Neural crest cell (in vitro differentiated cells): ENCODE results near the gene COL8A2. TPM values are rescaled to one million over a fixed set of nuclear protein-coding genes. Genes with fewer than 3 reads are reported as not detected.

Experiments
- DNase-seq: peaks from one replicate; pipeline ENCODE4 v3.0.0; 2021; ENCODE audit warnings: low read depth, mixed read lengths, low spot score
- H3K27ac Mint-ChIP-seq: one replicate; pipeline ENCODE4 v1.8.0; 2021; ENCODE audit warnings: mild to moderate bottlenecking, mixed read lengths; ENCODE audit not compliant: unreplicated experiment
- H3K27me3 Mint-ChIP-seq: 2 replicates; pipeline ENCODE4 v1.8.0; 2021; ENCODE audit warnings: low read depth, mild to moderate bottlenecking, mixed read lengths
- H3K36me3 Mint-ChIP-seq: 2 replicates; pipeline ENCODE4 v1.8.0; 2021; ENCODE audit warnings: low read depth, mild to moderate bottlenecking, mixed read lengths
- H3K4me1 Mint-ChIP-seq: 2 replicates; pipeline ENCODE4 v1.8.0; 2021; ENCODE audit warnings: mixed read lengths
- H3K4me3 Mint-ChIP-seq: one replicate; pipeline ENCODE4 v1.8.0; 2021; ENCODE audit warnings: mild to moderate bottlenecking, mixed read lengths
- H3K9me3 Mint-ChIP-seq: 2 replicates; pipeline ENCODE4 v1.8.0; 2021; ENCODE audit warnings: mixed read lengths
- CTCF ChIP-seq: fragments of 200-600 bp; sonication (generic); conservative IDR thresholded peaks from 2 replicates; pipeline ENCODE4 v1.5.0; 2021; ENCODE audit warnings: antibody characterized with exemption, mild to moderate bottlenecking
- total RNA-seq: library from RNA; stranded (reverse); gene quantifications from 2 replicates; pipeline ENCODE4 v1.2.1, GENCODE V29; 2021

Gene COL8A2
- total RNA-seq, 1 donor from 2014 or later, result 0.09 TPM

GRCh38 chr1:36068866-36069265, 56.2 kb downstream of the COL8A2 start:
- Mint-ChIP-seq H3K9me3 (no peaks in the 10 kb centered on the region), H3K4me3 (no peak overlapping the region), H3K27ac (no peak overlapping the region), H3K27me3 (no peaks in the 10 kb centered on the region), H3K36me3 (no peaks in the 10 kb centered on the region), H3K4me1 (peaks cover 11% of the 10 kb centered on the region)
- no peak for DNase-seq
- TF ChIP-seq CTCF, result no peak

DNA sequence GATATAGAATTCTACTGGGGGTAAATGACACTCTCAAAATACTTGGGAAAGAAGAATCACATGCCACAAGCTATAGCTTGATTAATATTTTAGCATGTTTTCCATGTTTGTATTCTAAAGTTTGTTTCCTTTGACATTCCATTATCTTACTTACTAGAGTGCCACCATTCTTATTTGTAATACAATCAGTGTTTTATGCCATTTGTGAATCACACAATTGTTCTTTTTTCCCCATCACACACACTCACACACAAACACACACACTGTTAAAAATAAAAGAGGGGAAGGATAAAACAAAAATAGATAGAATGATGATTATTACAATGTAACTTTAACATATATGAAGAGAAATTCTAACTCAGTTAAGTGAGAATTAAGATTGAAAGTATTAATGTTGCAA, 57.2 kb downstream of the COL8A2 start:
- H3K9me3 Mint-ChIP-seq, result no peaks in the 10 kb centered on the region
- no peak for TF ChIP-seq CTCF
- DNase-seq, result no peak
- H3K4me1 Mint-ChIP-seq, result peaks cover 10% of the 10 kb centered on the region
- no peak overlapping the region for H3K27ac Mint-ChIP-seq
- no peaks in the 10 kb centered on the region for H3K36me3 Mint-ChIP-seq
- no peak overlapping the region for H3K4me3 Mint-ChIP-seq
- H3K27me3 Mint-ChIP-seq, result no peaks in the 10 kb centered on the region

GRCh38 chr1:36062315-36062714, 62.7 kb downstream of the COL8A2 start:
- Mint-ChIP-seq H3K4me3 (no peak overlapping the region), H3K27ac (no peak overlapping the region), H3K9me3 (no peaks in the 10 kb centered on the region), H3K27me3 (no peaks in the 10 kb centered on the region), H3K36me3 (no peaks in the 10 kb centered on the region), H3K4me1 (no peaks in the 10 kb centered on the region)
- no peak for TF ChIP-seq CTCF
- DNase-seq, result no peak

- TF ChIP-seq CTCF, result no peak
- no peaks in the 10 kb centered on the region for H3K9me3 Mint-ChIP-seq
- DNase-seq, result no peak
- no peaks in the 10 kb centered on the region for H3K36me3 Mint-ChIP-seq
- H3K27ac Mint-ChIP-seq, result no peak overlapping the region
- no peaks in the 10 kb centered on the region for H3K4me1 Mint-ChIP-seq
- H3K27me3 Mint-ChIP-seq, result no peaks in the 10 kb centered on the region
- H3K4me3 Mint-ChIP-seq, result no peak overlapping the region
These were observed 69.3 kb downstream of the COL8A2 start for GRCh38 chr1:36055706-36056105.

DNA sequence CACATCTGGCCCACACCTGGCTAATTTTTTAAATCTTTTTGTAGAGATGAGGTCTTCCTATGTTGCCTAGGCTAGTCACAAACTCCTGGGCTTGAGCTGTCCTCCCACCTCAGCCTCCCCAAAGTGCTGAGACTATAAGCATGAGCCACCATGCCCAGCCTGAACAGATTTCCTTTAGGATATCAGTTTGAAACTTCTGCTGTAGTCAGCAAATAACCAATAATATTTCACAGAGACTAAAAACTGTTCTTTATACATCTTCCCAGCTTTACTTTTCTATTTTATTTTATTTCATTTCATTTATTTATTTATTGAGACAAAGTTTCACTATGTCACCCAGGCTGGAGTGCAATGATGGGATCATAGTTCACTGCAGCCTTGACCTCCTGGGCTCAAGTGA, 71.0 kb downstream of the COL8A2 start:
- Mint-ChIP-seq H3K36me3 (peaks cover under 1% of the 10 kb centered on the region), H3K4me3 (no peak overlapping the region), H3K27me3 (no peaks in the 10 kb centered on the region), H3K27ac (no peak overlapping the region), H3K9me3 (no peaks in the 10 kb centered on the region), H3K4me1 (no peaks in the 10 kb centered on the region)
- TF ChIP-seq CTCF, result no peak
- no peak for DNase-seq

GRCh38 chr1:36051821-36052220, 73.2 kb downstream of the COL8A2 start:
- no peak for TF ChIP-seq CTCF
- Mint-ChIP-seq H3K27ac (no peak overlapping the region), H3K36me3 (peaks cover 21% of the 10 kb centered on the region), H3K9me3 (peaks cover 3% of the 10 kb centered on the region), H3K27me3 (no peaks in the 10 kb centered on the region), H3K4me1 (no peaks in the 10 kb centered on the region), H3K4me3 (no peak overlapping the region)
- no peak for DNase-seq
